Neural progenitor cell (in vitro differentiated cells): ENCODE measurements around the gene MAD1L1.

ENCODE experiments used
- CTCF ChIP-seq: fragments of 200-600 bp; sonication (generic); IDR thresholded peaks from 2 replicates; pipeline ENCODE4 v1.5.1; 2017; ENCODE audit warnings: antibody characterized with exemption, mild to moderate bottlenecking
- EZH2 ChIP-seq: fragments of 200-600 bp; sonication (generic); IDR thresholded peaks from 2 replicates; pipeline ENCODE4 v1.6.1; 2017; ENCODE audit warnings: antibody characterized with exemption, mild to moderate bottlenecking, moderate library complexity
- EZH2phosphoT487 ChIP-seq: fragments of 200-600 bp; sonication (generic); IDR thresholded peaks from 2 replicates; pipeline ENCODE4 v1.6.1; 2017; ENCODE audit warnings: antibody characterized with exemption

- TF ChIP-seq CTCF, result no peak
- no peak for TF ChIP-seq EZH2
- TF ChIP-seq EZH2phosphoT487, result no peak
Measured at GRCh38 chr7:2012981-2013380, 219.8 kb downstream of the MAD1L1 start.
